HEK293 (cell line): Measurements from ENCODE around the gene PITPNM1.

Experiments
- CTCF ChIP-seq: fragments of 450-650 bp; formaldehyde crosslinking; IDR thresholded peaks from 2 replicates; pipeline ENCODE4 v1.5.1; 2016; ENCODE audit warnings: missing biosample characterization, missing genetic modification characterization
- EGR2 ChIP-seq: fragments of 450-650 bp; formaldehyde crosslinking; IDR thresholded peaks from 2 replicates; pipeline ENCODE4 v1.5.1; 2016; ENCODE audit warnings: low read depth, missing biosample characterization, missing genetic modification characterization
- GFI1B ChIP-seq: fragments of 450-650 bp; formaldehyde crosslinking; IDR thresholded peaks from 2 replicates; pipeline ENCODE4 v1.5.1; 2016; ENCODE audit warnings: missing biosample characterization, missing genetic modification characterization
- GLI2 ChIP-seq: fragments of 450-650 bp; formaldehyde crosslinking; IDR thresholded peaks from 2 replicates; pipeline ENCODE4; 2017; ENCODE audit warnings: missing biosample characterization, missing genetic modification characterization, low read depth, borderline replicate concordance
- MEIS1 ChIP-seq: sonication (generic); formaldehyde crosslinking; IDR thresholded peaks from 2 replicates; pipeline ENCODE4 v1.8.1; 2022; ENCODE audit warnings: missing genetic modification reagents, mild to moderate bottlenecking, borderline replicate concordance
- ZNF121 ChIP-seq: fragments of 450-650 bp; formaldehyde crosslinking; IDR thresholded peaks from 2 replicates; pipeline ENCODE4 v1.5.1; 2016; ENCODE audit warnings: missing biosample characterization, missing genetic modification characterization
- ZNF280C ChIP-seq: fragments of 450-650 bp; formaldehyde crosslinking; IDR thresholded peaks from 2 replicates; pipeline ENCODE4 v1.5.1; 2016; ENCODE audit warnings: missing biosample characterization, missing genetic modification characterization
- ZNF792 ChIP-seq: fragments of 450-650 bp; formaldehyde crosslinking; IDR thresholded peaks from 2 replicates; pipeline ENCODE4 v1.5.1; 2016; ENCODE audit warnings: missing biosample characterization, missing genetic modification characterization
- TF ChIP-seq, protein P1 (sequence below): fragments of 450-650 bp; formaldehyde crosslinking; IDR thresholded peaks from 2 replicates; pipeline ENCODE4 v1.5.1; 2016; ENCODE audit warnings: missing biosample characterization, missing genetic modification characterization, low read depth

DNA sequence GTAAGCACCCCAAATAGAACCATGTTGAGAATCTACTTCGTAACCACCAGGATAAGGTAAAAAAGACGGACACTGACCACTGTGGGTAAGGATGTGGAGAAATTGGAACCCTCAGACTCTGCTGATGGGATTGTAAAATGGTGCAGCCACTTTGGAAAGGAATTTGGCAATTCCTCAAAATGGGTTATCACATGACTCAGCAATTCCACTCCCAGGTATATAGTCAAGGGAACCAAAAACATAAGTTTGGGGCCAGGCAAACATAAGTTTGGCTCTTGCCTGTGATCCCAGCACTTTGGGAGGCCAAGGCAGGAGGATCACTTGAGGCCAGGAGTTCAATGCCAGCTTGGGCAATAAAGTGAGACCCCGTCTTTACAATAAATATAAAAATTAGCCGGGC, 23.2 kb upstream of the PITPNM1 start:
- TF ChIP-seq ZNF280C = no peak
- TF ChIP-seq CTCF (tag by site-specific recombination) = no peak
- no peak for TF ChIP-seq MEIS1 (CRISPR knock-in tag)
- TF ChIP-seq, protein P1, sequence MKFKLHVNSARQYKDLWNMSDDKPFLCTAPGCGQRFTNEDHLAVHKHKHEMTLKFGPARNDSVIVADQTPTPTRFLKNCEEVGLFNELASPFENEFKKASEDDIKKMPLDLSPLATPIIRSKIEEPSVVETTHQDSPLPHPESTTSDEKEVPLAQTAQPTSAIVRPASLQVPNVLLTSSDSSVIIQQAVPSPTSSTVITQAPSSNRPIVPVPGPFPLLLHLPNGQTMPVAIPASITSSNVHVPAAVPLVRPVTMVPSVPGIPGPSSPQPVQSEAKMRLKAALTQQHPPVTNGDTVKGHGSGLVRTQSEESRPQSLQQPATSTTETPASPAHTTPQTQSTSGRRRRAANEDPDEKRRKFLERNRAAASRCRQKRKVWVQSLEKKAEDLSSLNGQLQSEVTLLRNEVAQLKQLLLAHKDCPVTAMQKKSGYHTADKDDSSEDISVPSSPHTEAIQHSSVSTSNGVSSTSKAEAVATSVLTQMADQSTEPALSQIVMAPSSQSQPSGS (tag by site-specific recombination) = no peak
- TF ChIP-seq ZNF792 (tag by site-specific recombination) = no peak
- no peak for TF ChIP-seq EGR2 (tag by site-specific recombination)
- TF ChIP-seq GLI2 (tag by site-specific recombination) = no peak
- TF ChIP-seq GFI1B (tag by site-specific recombination) = no peak
- no peak for TF ChIP-seq ZNF121 (tag by site-specific recombination)
